Astrocyte (in vitro differentiated cells and primary cell): ENCODE measurements around the gene PFKFB2. TPM values are rescaled to one million over a fixed set of nuclear protein-coding genes. Genes with fewer than 3 reads are reported as not detected.

ENCODE experiments used
- DNase-seq: peaks from one replicate; pipeline ENCODE4 v3.0.0-alpha.2; 2010; ENCODE audit warnings: low read depth
- FAIRE-seq: peaks from 2 replicates; lab custom pipeline; 2011; peaks lifted over from hg19 to GRCh38; lab: Jason Lieb, UNC
- H2AFZ ChIP-seq: 2 replicates; pipeline ENCODE4 v1.6.0; 2012; ENCODE audit warnings: low read depth, low read length, inconsistent platforms
- H3K27ac ChIP-seq: 2 replicates; pipeline ENCODE4 v1.5.1; 2011; ENCODE audit warnings: low read depth, low read length, inconsistent platforms
- H3K27me3 ChIP-seq: 2 replicates; pipeline ENCODE4 v1.6.0; 2011; ENCODE audit warnings: low read length, inconsistent platforms; ENCODE audit not compliant: insufficient read depth
- H3K36me3 ChIP-seq: 2 replicates; pipeline ENCODE4 v1.5.1; 2011; ENCODE audit warnings: low read length, inconsistent platforms; ENCODE audit not compliant: insufficient read depth
- H3K4me1 ChIP-seq: 2 replicates; pipeline ENCODE4 v1.5.1; 2011; ENCODE audit warnings: low read length, inconsistent platforms; ENCODE audit not compliant: insufficient read depth
- H3K4me2 ChIP-seq: 2 replicates; pipeline ENCODE4 v1.6.0; 2012; ENCODE audit warnings: low read length, inconsistent platforms
- H3K4me3 ChIP-seq: 2 replicates; pipeline ENCODE4 v1.5.1; 2011; ENCODE audit warnings: low read depth, mild to moderate bottlenecking, low read length, inconsistent platforms; ENCODE audit not compliant: insufficient read depth
- H3K79me2 ChIP-seq: 2 replicates; pipeline ENCODE4 v1.6.0; 2012; ENCODE audit warnings: mild to moderate bottlenecking, low read length, inconsistent platforms; ENCODE audit not compliant: insufficient read depth
- H3K9ac ChIP-seq: 2 replicates; pipeline ENCODE4 v1.6.0; 2012; ENCODE audit warnings: mild to moderate bottlenecking, low read length, inconsistent platforms
- H3K9me3 ChIP-seq: 2 replicates; pipeline ENCODE4 v1.5.1; 2012; ENCODE audit warnings: low read depth, mild to moderate bottlenecking, low read length, inconsistent platforms; ENCODE audit not compliant: insufficient read depth
- H4K20me1 ChIP-seq: 2 replicates; pipeline ENCODE4 v1.6.0; 2012; ENCODE audit warnings: low read length, inconsistent platforms; ENCODE audit not compliant: insufficient read depth
- H3K27ac Mint-ChIP-seq: one replicate; pipeline ENCODE4 v1.8.0; 2021; ENCODE audit warnings: mild to moderate bottlenecking, mixed read lengths; ENCODE audit not compliant: unreplicated experiment
- H3K27me3 Mint-ChIP-seq: one replicate; pipeline ENCODE4 v1.8.0; 2021; ENCODE audit warnings: low read depth, mixed read lengths; ENCODE audit not compliant: unreplicated experiment
- H3K36me3 Mint-ChIP-seq: one replicate; pipeline ENCODE4 v1.8.0; 2021; ENCODE audit warnings: low read depth, mixed read lengths; ENCODE audit not compliant: unreplicated experiment
- H3K4me1 Mint-ChIP-seq: one replicate; pipeline ENCODE4 v1.8.0; 2021; ENCODE audit warnings: low read depth, mixed read lengths; ENCODE audit not compliant: unreplicated experiment
- H3K4me3 Mint-ChIP-seq: one replicate; pipeline ENCODE4 v1.8.0; 2021; ENCODE audit warnings: mild to moderate bottlenecking, moderate library complexity, mixed read lengths; ENCODE audit not compliant: unreplicated experiment
- H3K9me3 Mint-ChIP-seq: one replicate; pipeline ENCODE4 v1.8.0; 2021; ENCODE audit warnings: mild to moderate bottlenecking, mixed read lengths; ENCODE audit not compliant: unreplicated experiment
- EZH2 ChIP-seq: IDR thresholded peaks from 2 replicates; pipeline ENCODE4 v1.6.1; 2012; ENCODE audit warnings: mild to moderate bottlenecking, low read length, inconsistent platforms; ENCODE audit not compliant: insufficient read depth
- total RNA-seq: library from RNA; stranded (reverse); gene quantifications from 2 replicates; pipeline ENCODE4 v1.2.1, GENCODE V29; 2021
- TF ChIP-seq, protein P1 (sequence below): IDR thresholded peaks from 2 replicates; pipeline ENCODE4 v1.5.1; 2011; ENCODE audit warnings: low read depth, mild to moderate bottlenecking, inconsistent platforms, low read length, moderate library complexity; ENCODE audit not compliant: insufficient read depth

PFKFB2 gene
- total RNA-seq, 1 donor from 2014 or later, result 6.2 TPM

GRCh38 chr1:207021139-207021861, 31.8 kb upstream of the PFKFB2 start:
- Mint-ChIP-seq H3K4me3 (no peak overlapping the region), H3K27me3 (peaks cover under 1% of the 10 kb centered on the region)
- no peak for FAIRE-seq

DNA sequence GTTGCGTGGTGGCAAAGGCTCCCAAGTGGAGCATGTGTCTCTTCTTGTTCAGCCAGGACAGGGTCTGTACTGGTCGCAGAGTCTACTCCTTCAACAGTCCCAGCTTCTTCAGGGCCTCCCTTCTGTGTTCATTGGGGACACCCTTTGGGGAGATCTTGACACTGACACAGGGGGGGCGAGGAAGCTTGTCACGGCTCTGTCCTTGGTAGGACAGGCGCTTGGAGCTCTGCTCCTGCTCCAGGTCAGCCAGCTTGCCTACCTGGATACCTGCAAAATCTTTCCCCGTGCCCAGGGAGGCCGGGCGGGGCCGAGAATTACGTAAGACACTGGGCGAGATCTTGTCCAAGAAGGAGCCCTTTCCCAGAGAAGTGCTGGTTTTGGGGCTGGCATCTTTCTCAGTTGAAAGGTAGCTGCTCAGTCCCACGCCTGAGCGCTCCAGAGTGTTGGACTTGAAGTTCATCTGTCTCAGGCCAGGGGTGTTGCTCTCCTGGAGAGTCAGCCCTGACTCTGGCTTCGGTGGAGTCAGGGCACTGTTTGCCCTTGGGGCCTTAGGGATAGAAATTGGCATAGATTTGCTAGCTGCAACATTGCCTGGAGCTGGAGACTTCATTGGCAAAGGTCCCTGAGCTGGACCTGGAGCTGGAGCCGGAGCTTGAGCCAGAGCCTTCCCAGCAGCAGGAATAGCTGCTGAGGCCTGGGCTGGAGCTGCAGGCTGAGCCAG, 31.0 kb upstream of the PFKFB2 start:
- H2AFZ ChIP-seq, result no peak overlapping the region

More at GRCh38 chr1:207021139-207021861, 31.8 kb upstream of the PFKFB2 start:
- H3K9ac ChIP-seq, result peak overlapping the region; percentile 10
- H3K27ac ChIP-seq, result peak overlapping the region; percentile 45
- Mint-ChIP-seq H3K4me1 (peaks cover 33% of the 10 kb centered on the region), H3K27ac (peak overlapping the region; percentile 55), H3K9me3 (no peaks in the 10 kb centered on the region), H3K36me3 (no peaks in the 10 kb centered on the region)
- peak; percentile 82 for DNase-seq
- H3K4me3 ChIP-seq, result no peak overlapping the region
- H3K79me2 ChIP-seq, result no peaks in the 10 kb centered on the region
- peak overlapping the region; percentile 50 for H3K4me2 ChIP-seq
- peak overlapping the region; percentile 22 for H2AFZ ChIP-seq
- no peaks in the 10 kb centered on the region for H3K36me3 ChIP-seq
- H4K20me1 ChIP-seq, result no peaks in the 10 kb centered on the region
- TF ChIP-seq EZH2, result no peak
- TF ChIP-seq, protein P1, sequence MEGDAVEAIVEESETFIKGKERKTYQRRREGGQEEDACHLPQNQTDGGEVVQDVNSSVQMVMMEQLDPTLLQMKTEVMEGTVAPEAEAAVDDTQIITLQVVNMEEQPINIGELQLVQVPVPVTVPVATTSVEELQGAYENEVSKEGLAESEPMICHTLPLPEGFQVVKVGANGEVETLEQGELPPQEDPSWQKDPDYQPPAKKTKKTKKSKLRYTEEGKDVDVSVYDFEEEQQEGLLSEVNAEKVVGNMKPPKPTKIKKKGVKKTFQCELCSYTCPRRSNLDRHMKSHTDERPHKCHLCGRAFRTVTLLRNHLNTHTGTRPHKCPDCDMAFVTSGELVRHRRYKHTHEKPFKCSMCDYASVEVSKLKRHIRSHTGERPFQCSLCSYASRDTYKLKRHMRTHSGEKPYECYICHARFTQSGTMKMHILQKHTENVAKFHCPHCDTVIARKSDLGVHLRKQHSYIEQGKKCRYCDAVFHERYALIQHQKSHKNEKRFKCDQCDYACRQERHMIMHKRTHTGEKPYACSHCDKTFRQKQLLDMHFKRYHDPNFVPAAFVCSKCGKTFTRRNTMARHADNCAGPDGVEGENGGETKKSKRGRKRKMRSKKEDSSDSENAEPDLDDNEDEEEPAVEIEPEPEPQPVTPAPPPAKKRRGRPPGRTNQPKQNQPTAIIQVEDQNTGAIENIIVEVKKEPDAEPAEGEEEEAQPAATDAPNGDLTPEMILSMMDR, result no peak
- H3K27me3 ChIP-seq, result no peaks in the 10 kb centered on the region
- H3K4me1 ChIP-seq, result peaks cover 41% of the 10 kb centered on the region
- no peaks in the 10 kb centered on the region for H3K9me3 ChIP-seq

More for the DNA sequence above, 31.0 kb upstream of the PFKFB2 start:
- Histone ChIP-seq H3K9me3 (no peaks in the 10 kb centered on the region), H3K4me2 (peak overlapping the region; percentile 50), H4K20me1 (no peaks in the 10 kb centered on the region), H3K27ac (no peak overlapping the region), H3K9ac (no peak overlapping the region), H3K4me1 (peaks cover 49% of the 10 kb centered on the region), H3K79me2 (no peaks in the 10 kb centered on the region), H3K27me3 (no peaks in the 10 kb centered on the region), H3K36me3 (no peaks in the 10 kb centered on the region), H3K4me3 (no peak overlapping the region)
- FAIRE-seq (no peak), DNase-seq (no peak)
- TF ChIP-seq, protein P1, result no peak
- TF ChIP-seq EZH2, result no peak
- Mint-ChIP-seq H3K36me3 (no peaks in the 10 kb centered on the region), H3K27me3 (no peaks in the 10 kb centered on the region), H3K27ac (no peak overlapping the region), H3K4me3 (no peak overlapping the region), H3K4me1 (peaks cover 40% of the 10 kb centered on the region), H3K9me3 (no peaks in the 10 kb centered on the region)
